NOMO-1 treated with dmso at 0.1 percent for 144 hours (cell line): ENCODE measurements around the gene NOS3.
A peak's percentile ranks its signal among the peaks of the same experiment; 100 is the strongest.

Experiments used
- DNase-seq: peaks from one replicate; lab custom pipeline; 2025; ENCODE audit not compliant: unreplicated experiment; lab: John Stamatoyannopoulos, UW

The NOS3 gene

GRCh38 chr7:151056666-151057505 lies 66.1 kb downstream of the NOS3 start:
- DNase-seq: no peak

- no peak for DNase-seq
These were observed 66.7 kb downstream of the NOS3 start, which contains the start of gene CDK5 for GRCh38 chr7:151057506-151057988. Gene CDK5, minus strand, starts transcription at chr7:151057897. Its CDS starts 49 bp downstream, at chr7:151057848.

- DNase-seq: peak; percentile 92
These were observed 67.4 kb downstream of the NOS3 start for GRCh38 chr7:151057989-151058780.

GRCh38 chr7:151058781-151059366 lies 68.1 kb downstream of the NOS3 start:
- DNase-seq: no peak

- DNase-seq: no peak
These were observed 68.7 kb downstream of the NOS3 start, which contains the start of gene SLC4A2 for GRCh38 chr7:151059367-151060112. Gene SLC4A2, plus strand, starts transcription at chr7:151059589. Its CDS starts 2,399 bp downstream, at chr7:151061988.

GRCh38 chr7:151060113-151060415 lies 69.2 kb downstream of the NOS3 start:
- no peak for DNase-seq

GRCh38 chr7:151060416-151061212 lies 69.8 kb downstream of the NOS3 start:
- DNase-seq: no peak

DNA sequence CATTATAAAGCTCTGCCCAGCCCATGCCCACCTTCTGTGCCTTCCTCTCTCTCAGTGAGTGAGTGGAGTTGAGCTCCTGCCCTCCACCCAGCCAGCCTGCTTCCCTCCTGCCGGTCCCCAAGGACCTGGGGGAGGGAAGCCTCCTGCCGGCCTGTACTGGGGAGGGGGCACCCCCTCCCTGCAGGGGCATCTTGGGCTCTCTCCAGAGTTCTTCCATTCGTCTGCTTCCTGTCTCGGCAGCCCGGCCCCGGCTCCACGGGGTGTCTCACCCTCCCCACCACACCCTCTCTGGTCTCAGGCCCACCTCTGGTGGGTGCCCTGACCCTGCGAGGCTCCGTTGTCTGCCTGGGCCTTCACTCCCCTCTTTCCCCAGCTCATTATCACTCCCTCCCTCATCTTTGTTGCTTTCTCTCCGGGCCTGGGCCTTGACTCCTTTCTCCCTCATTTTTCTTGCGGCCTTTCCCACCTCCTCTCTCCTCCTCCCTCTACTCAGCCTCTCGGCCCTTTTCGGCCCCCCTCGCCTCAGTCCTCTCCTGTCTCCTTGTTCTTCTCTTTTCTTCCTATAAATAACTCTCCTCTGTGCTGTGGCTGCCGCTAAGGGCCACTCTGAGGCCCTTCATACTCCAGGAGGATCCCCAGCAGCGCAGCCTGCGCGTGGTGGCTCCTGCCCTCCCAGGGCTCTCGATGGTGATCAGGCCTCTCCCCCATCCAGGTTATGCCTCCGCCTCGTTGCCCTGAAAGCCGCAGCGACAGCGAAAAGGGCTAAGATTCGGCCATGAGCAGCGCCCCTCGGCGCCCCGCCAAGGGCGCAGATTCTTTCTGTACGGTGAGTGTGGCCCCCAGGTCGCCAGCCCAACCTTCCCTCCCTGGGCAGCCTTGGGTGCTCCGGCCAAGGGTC lies 70.6 kb downstream of the NOS3 start:
- DNase-seq: no peak

GRCh38 chr7:151062111-151062398 lies 71.2 kb downstream of the NOS3 start:
- no peak for DNase-seq

GRCh38 chr7:151062399-151063211 lies 71.8 kb downstream of the NOS3 start:
- DNase-seq: no peak

DNA sequence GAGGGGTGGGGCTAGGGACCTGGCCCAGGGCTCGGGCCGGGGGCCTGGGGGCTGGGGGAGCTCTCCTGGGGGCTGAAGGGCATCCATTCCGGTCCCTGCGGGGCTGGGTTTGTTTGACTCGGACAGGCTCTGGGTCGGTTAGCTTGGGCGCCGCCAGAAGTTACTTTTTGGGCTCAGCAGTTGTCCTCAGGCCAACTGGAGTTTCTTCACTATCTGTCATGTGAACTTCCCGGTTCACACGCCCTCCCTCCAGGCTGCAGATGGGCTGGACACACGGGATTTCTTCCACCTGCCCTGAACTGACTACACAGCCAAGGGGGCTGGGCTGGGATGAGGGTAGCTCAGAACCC lies 72.4 kb downstream of the NOS3 start:
- DNase-seq: no peak
